Hepatocyte (in vitro differentiated cells): ENCODE results near the gene NNAT. TPM values are rescaled to one million over a fixed set of nuclear protein-coding genes. Genes with fewer than 3 reads are reported as not detected.

Experiments
- DNase-seq: peaks from one replicate; pipeline ENCODE4 v3.0.0-alpha.2; 2016; ENCODE audit warnings: low spot score
- H2AFZ ChIP-seq: fragments of 200-600 bp; sonication (generic); 2 replicates; pipeline ENCODE4 v1.6.0; 2016; ENCODE audit warnings: antibody characterized with exemption, mild to moderate bottlenecking
- H3K27ac ChIP-seq: fragments of 200-600 bp; sonication (generic); 2 replicates; pipeline ENCODE4 v1.5.1; 2016; ENCODE audit warnings: mild to moderate bottlenecking
- H3K27me3 ChIP-seq: fragments of 200-600 bp; sonication (generic); 2 replicates; pipeline ENCODE4 v1.6.1; 2016
- H3K36me3 ChIP-seq: fragments of 200-600 bp; sonication (generic); replicated peaks from 2 replicates; pipeline ENCODE4 v1.5.1; 2016; ENCODE audit warnings: low read depth; ENCODE audit not compliant: insufficient read depth
- H3K4me1 ChIP-seq: fragments of 200-600 bp; sonication (generic); 2 replicates; pipeline ENCODE4 v1.5.1; 2016; ENCODE audit warnings: mild to moderate bottlenecking, moderate library complexity; ENCODE audit not compliant: insufficient read depth
- H3K4me2 ChIP-seq: fragments of 200-600 bp; sonication (generic); 2 replicates; pipeline ENCODE4 v1.6.0; 2016
- H3K4me3 ChIP-seq: fragments of 200-600 bp; sonication (generic); 2 replicates; pipeline ENCODE4 v1.5.1; 2016; ENCODE audit warnings: mild to moderate bottlenecking
- H3K79me2 ChIP-seq: fragments of 200-600 bp; sonication (generic); 2 replicates; pipeline ENCODE4 v1.6.0; 2017; ENCODE audit warnings: mild to moderate bottlenecking
- H3K9me2 ChIP-seq: fragments of 200-600 bp; sonication (generic); replicated peaks from 2 replicates; pipeline ENCODE4 v1.6.0; 2017; ENCODE audit warnings: mild to moderate bottlenecking; ENCODE audit not compliant: insufficient read depth
- H3K9me3 ChIP-seq: fragments of 200-600 bp; sonication (generic); 2 replicates; pipeline ENCODE4 v1.5.1; 2016; ENCODE audit warnings: low read depth, mild to moderate bottlenecking
- H4K20me1 ChIP-seq: fragments of 200-600 bp; sonication (generic); 2 replicates; pipeline ENCODE4 v1.6.0; 2016; ENCODE audit warnings: mild to moderate bottlenecking; ENCODE audit not compliant: insufficient read depth, poor library complexity, severe bottlenecking
- CTCF ChIP-seq: fragments of 200-600 bp; sonication (generic); IDR thresholded peaks from 2 replicates; pipeline ENCODE4 v1.5.1; 2016; ENCODE audit warnings: antibody characterized with exemption, mild to moderate bottlenecking; ENCODE audit not compliant: poor library complexity
- EZH2 ChIP-seq: fragments of 200-600 bp; sonication (generic); IDR thresholded peaks from 2 replicates; pipeline ENCODE4 v1.6.1; 2016; ENCODE audit warnings: antibody characterized with exemption, mild to moderate bottlenecking, borderline replicate concordance
- EZH2phosphoT487 ChIP-seq: fragments of 200-600 bp; sonication (generic); IDR thresholded peaks from one replicate; pipeline ENCODE4 v1.6.1; 2018; ENCODE audit warnings: antibody characterized with exemption, mild to moderate bottlenecking, low read depth, moderate library complexity; ENCODE audit not compliant: unreplicated experiment, severe bottlenecking
- WGBS: methylation state at CpG from one replicate; pipeline ENCODE4 v1.1.6; 2016; ENCODE audit warnings: low lambda C conversion rate; ENCODE audit errors: missing lambda C conversion rate; 5-methylcytosine and 5-hydroxymethylcytosine counted together
- polyA plus RNA-seq: library from polyadenylated mRNA; unstranded; fragments of >200 nt; fragmentation: Nextera tagmentation; extraction: Ambion mirVana; gene quantifications from 2 replicates; pipeline ENCODE4 v1.2.1, GENCODE V29; 2016
- total RNA-seq: library from RNA; depleted of rRNA; stranded (reverse); fragments of >200 nt; gene quantifications from 2 replicates; pipeline ENCODE4 v1.2.3, GENCODE V29; 2014

Gene NNAT
- total and polyA plus RNA-seq, 2 experiments from 2014 or later = 1.1 TPM; not detected in 1

GRCh38 chr20:37474386-37474785, 46.7 kb upstream of the NNAT start:
- Histone ChIP-seq H3K4me3 (no peak overlapping the region), H3K9me2 (no peaks in the 10 kb centered on the region), H3K27me3 (no peaks in the 10 kb centered on the region), H4K20me1 (no peaks in the 10 kb centered on the region), H3K9me3 (no peaks in the 10 kb centered on the region), H2AFZ (no peak overlapping the region), H3K4me2 (no peak overlapping the region), H3K27ac (no peak overlapping the region), H3K4me1 (no peaks in the 10 kb centered on the region), H3K36me3 (no peaks in the 10 kb centered on the region), H3K79me2 (no peaks in the 10 kb centered on the region)
- no peak for DNase-seq
- WGBS = 93% methylated on average over 4 of the region's 4 CpGs
- TF ChIP-seq CTCF (no peak), EZH2 (no peak), EZH2phosphoT487 (no peak)

GRCh38 chr20:37475252-37475651, 45.8 kb upstream of the NNAT start:
- Histone ChIP-seq H3K9me3 (no peaks in the 10 kb centered on the region), H2AFZ (no peak overlapping the region), H3K36me3 (no peaks in the 10 kb centered on the region), H3K4me2 (no peak overlapping the region), H3K27me3 (no peaks in the 10 kb centered on the region), H3K9me2 (no peaks in the 10 kb centered on the region), H3K79me2 (no peaks in the 10 kb centered on the region), H3K4me3 (no peak overlapping the region), H3K4me1 (no peaks in the 10 kb centered on the region), H4K20me1 (no peaks in the 10 kb centered on the region), H3K27ac (no peak overlapping the region)
- no peak for TF ChIP-seq CTCF
- TF ChIP-seq EZH2 = no peak
- no peak for TF ChIP-seq EZH2phosphoT487
- WGBS = 78% methylated on average over 5 of the region's 5 CpGs
- DNase-seq = no peak

- H3K79me2 ChIP-seq = no peaks in the 10 kb centered on the region
- no peaks in the 10 kb centered on the region for H3K27me3 ChIP-seq
- H3K9me2 ChIP-seq = no peaks in the 10 kb centered on the region
- H3K4me2 ChIP-seq = no peak overlapping the region
- no peak for DNase-seq
- H3K4me3 ChIP-seq = no peak overlapping the region
- 77% methylated on average over 3 of the region's 3 CpGs for WGBS
- H3K9me3 ChIP-seq = no peaks in the 10 kb centered on the region
- TF ChIP-seq CTCF = no peak
- TF ChIP-seq EZH2 = no peak
- TF ChIP-seq EZH2phosphoT487 = no peak
- H3K27ac ChIP-seq = no peak overlapping the region
- H4K20me1 ChIP-seq = no peaks in the 10 kb centered on the region
- H3K4me1 ChIP-seq = no peaks in the 10 kb centered on the region
- H2AFZ ChIP-seq = no peak overlapping the region
- no peaks in the 10 kb centered on the region for H3K36me3 ChIP-seq
Observed at GRCh38 chr20:37477041-37477440, 44.0 kb upstream of the NNAT start.

GRCh38 chr20:37479266-37479665, 41.8 kb upstream of the NNAT start:
- DNase-seq = no peak
- H3K79me2 ChIP-seq = no peaks in the 10 kb centered on the region
- no peaks in the 10 kb centered on the region for H3K9me2 ChIP-seq
- no peaks in the 10 kb centered on the region for H3K27me3 ChIP-seq
- no peaks in the 10 kb centered on the region for H4K20me1 ChIP-seq
- no peak overlapping the region for H2AFZ ChIP-seq
- H3K4me3 ChIP-seq = no peak overlapping the region
- TF ChIP-seq CTCF (no peak), EZH2phosphoT487 (no peak), EZH2 (no peak)
- no peak overlapping the region for H3K4me2 ChIP-seq
- H3K4me1 ChIP-seq = no peaks in the 10 kb centered on the region
- H3K36me3 ChIP-seq = no peaks in the 10 kb centered on the region
- H3K9me3 ChIP-seq = no peaks in the 10 kb centered on the region
- 89% methylated on average over 6 of the region's 6 CpGs for WGBS
- H3K27ac ChIP-seq = no peak overlapping the region
